ENCODE data around the gene HAGHL. TPM values are rescaled to one million over a fixed set of nuclear protein-coding genes. Genes with fewer than 3 reads are reported as not detected.
A peak's percentile ranks its signal among the peaks of the same experiment; 100 is the strongest.
"Not testable (repeated sequence)": the region's sequence is repeated elsewhere in the genome, so short reads cannot be mapped to it uniquely, and the experiment has no call there.

HAGHL gene
- total RNA-seq, 2 experiments from 2014 or later: 8.4 to 11.2 TPM

DNA sequence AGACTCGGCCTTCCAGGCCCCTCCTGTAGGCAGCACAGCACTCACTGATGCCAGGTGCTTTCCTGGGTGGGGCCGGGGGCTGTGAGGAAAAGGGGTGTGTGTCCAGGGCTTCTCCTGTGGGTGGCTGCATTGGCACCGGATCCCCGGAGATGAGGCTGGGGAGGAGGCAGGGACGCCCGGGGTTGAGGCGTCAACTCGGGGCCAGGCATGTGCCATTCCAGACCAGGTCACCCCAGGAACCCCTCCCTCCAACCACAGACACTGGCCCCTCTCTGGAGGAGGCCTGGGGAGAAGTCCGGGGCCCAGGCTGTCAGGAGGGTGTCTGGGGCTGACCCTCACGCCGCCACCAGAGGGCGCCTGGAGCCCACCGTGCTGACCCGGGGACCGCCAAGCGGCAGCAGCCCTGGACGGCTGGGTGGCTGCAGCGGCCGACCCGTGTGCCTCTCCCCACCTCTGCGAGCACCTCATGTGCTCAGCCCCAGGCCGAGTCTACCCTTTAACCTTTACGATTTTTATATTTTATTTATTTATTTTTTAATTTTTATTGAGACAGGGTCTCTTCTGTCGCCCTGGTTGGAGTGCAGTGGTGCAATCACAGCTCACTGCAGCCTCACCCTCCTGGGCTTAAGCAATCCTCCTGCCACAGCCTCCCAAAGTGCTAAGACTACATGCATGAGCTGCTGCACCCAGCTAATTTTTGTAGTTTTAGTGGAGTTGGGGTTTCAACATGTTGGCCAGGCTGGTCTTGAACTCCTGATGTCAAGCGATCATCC is 15.2 kb upstream of the HAGHL start:
- no peaks in the 10 kb centered on the region for H3K36me3 Mint-ChIP-seq (ENCODE audit: low read depth)
- no peak overlapping the region for H3K27ac Mint-ChIP-seq
- POLR2A ChIA-PET: no interaction called here
- peaks cover 11% of the 10 kb centered on the region for H3K4me1 Mint-ChIP-seq (ENCODE audit: low read depth)
- H3K4me3 Mint-ChIP-seq: no peak overlapping the region
- DNase-seq: peak; percentile 85
- H3K27me3 Mint-ChIP-seq (ENCODE audit: low read depth): peaks cover 24% of the 10 kb centered on the region
- CTCF ChIA-PET: interaction anchor here (0.7 to 3.7 kb wide), 19 partner anchors 9 to 345 kb away, joined by 3 to 51 read pairs (median 4); partner anchors contain the start of genes ANTKMT, CHTF18, CIAO3 and RPUSD1
- no peaks in the 10 kb centered on the region for H3K9me3 Mint-ChIP-seq (ENCODE audit: insufficient read depth)
- ATAC-seq: peak; percentile 65

DNA sequence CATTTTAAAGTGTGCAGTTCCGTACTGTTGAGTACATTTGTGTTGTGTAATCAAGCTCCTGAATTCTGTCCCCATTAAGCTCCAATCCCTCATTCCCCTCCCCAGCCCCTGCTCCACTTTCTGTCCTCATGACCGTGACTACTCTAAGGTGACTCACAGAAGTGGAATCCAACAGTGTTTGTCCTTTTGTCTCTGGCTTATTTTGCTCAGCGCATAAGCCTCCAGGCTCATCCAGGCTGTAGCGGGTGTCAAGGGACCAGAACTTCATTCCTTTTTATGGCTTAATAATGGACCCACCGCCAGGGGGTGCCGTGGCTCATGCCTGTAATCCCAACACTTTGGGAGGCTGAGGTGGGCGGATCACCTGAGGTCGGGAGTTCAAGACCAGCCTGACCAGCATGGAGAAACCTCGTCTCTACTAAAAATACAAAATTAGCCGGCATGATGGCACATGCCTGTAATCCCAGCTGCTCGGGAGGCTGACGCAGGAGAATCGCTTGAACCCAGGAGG is 14.1 kb upstream of the HAGHL start:
- H3K9me3 Mint-ChIP-seq (ENCODE audit: insufficient read depth); POLR2A ChIA-PET; H3K4me3 Mint-ChIP-seq; H3K27ac Mint-ChIP-seq; H3K36me3 Mint-ChIP-seq (ENCODE audit: low read depth); ATAC-seq: not testable (repeated sequence)
- Mint-ChIP-seq H3K4me1 (ENCODE audit: low read depth) (peaks cover 11% of the 10 kb centered on the region), H3K27me3 (ENCODE audit: low read depth) (peaks cover 16% of the 10 kb centered on the region)
- DNase-seq: peak; percentile 61
- CTCF ChIA-PET: interaction anchor here (0.7 to 3.7 kb wide), 18 partner anchors 8 to 344 kb away, joined by 3 to 51 read pairs (median 4); partner anchors contain the start of genes ANTKMT, CHTF18, CIAO3 and RPUSD1

DNA sequence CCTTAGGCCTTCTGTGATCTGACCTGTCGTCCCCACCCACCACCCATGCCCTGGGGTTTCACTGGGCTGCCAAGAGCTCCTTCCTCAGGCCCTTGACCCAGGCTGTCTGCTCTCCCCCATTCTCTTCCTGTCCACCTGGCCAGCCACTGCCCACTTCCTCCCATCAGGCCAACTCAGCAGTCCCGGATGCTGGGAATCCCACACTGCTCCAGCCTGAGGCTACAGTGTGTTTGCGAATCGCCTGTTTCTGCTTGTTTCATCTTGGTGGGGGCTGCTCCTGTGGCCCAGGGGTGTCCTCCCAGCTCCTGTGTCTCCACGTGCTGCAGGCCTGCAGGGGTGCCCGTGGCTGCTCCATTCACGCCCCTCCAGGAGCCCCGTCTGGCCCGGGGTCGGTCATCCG is 12.8 kb upstream of the HAGHL start:
- no peak for ATAC-seq
- CTCF ChIA-PET: interaction anchor here (1.1 kb wide), 1 partner anchor 71 kb away, joined by 4 read pairs; no protein-coding TSS in a partner anchor
- no peak overlapping the region for H3K4me3 Mint-ChIP-seq

GRCh38 chr16:714558-715476 is 12.1 kb upstream of the HAGHL start, which contains the start of gene METRN:
METRN (plus strand) TSS chr16:715118; CDS start chr16:715290, 172 bp downstream.
- DNase-seq: peak; percentile 91
- Mint-ChIP-seq H3K36me3 (ENCODE audit: low read depth) (no peaks in the 10 kb centered on the region), H3K4me1 (ENCODE audit: low read depth) (peaks cover 23% of the 10 kb centered on the region), H3K9me3 (ENCODE audit: insufficient read depth) (no peaks in the 10 kb centered on the region), H3K27me3 (ENCODE audit: low read depth) (peaks cover 7% of the 10 kb centered on the region), H3K27ac (no peak within 1 kb of the TSS), H3K4me3 (peak within 1 kb of the TSS; percentile 43)
- POLR2A ChIA-PET: interaction anchor here (1.0 to 2.3 kb wide), 4 partner anchors 10 to 24 kb away, joined by 3 to 6 read pairs (median 6); partner anchors contain the start of gene WDR24
- CTCF ChIA-PET: interaction anchor here (1.0 to 2.1 kb wide), 5 partner anchors 18 to 74 kb away, joined by 3 to 6 read pairs (median 3); partner anchors contain the start of genes CHTF18 and RPUSD1
- peak; percentile 89 for ATAC-seq

More for the DNA sequence above, 12.8 kb upstream of the HAGHL start:
- Mint-ChIP-seq H3K4me1 (ENCODE audit: low read depth) (peaks cover 16% of the 10 kb centered on the region), H3K27me3 (ENCODE audit: low read depth) (peaks cover 10% of the 10 kb centered on the region), H3K27ac (no peak overlapping the region), H3K36me3 (ENCODE audit: low read depth) (no peaks in the 10 kb centered on the region), H3K9me3 (ENCODE audit: insufficient read depth) (no peaks in the 10 kb centered on the region)
- POLR2A ChIA-PET: interaction anchor here (1.5 kb wide), 1 partner anchor 24 kb away, joined by 6 read pairs; the partner anchor contains the start of gene WDR24
- no peak for DNase-seq

- H3K9me3 Mint-ChIP-seq (ENCODE audit: insufficient read depth): no peaks in the 10 kb centered on the region
- no peak overlapping the region for H3K27ac Mint-ChIP-seq
- ChIA-PET POLR2A (interaction anchor here (0.6 to 2.3 kb wide), 6 partner anchors 11 to 33 kb away, joined by 3 to 6 read pairs (median 4); partner anchors contain the start of gene WDR24), CTCF (interaction anchor here (0.8 to 2.1 kb wide), 12 partner anchors 8 to 73 kb away, joined by 3 to 9 read pairs (median 3); partner anchors contain the start of genes CHTF18, CIAO3 and RPUSD1)
- DNase-seq (no peak), ATAC-seq (peak; percentile 17)
- H3K36me3 Mint-ChIP-seq (ENCODE audit: low read depth): no peaks in the 10 kb centered on the region
- peaks cover 7% of the 10 kb centered on the region for H3K27me3 Mint-ChIP-seq (ENCODE audit: low read depth)
- peak overlapping the region; percentile 43 for H3K4me3 Mint-ChIP-seq
- peaks cover 31% of the 10 kb centered on the region for H3K4me1 Mint-ChIP-seq (ENCODE audit: low read depth)
Observed at GRCh38 chr16:715477-716199, 11.3 kb upstream of the HAGHL start.

GRCh38 chr16:716200-716568 is 10.7 kb upstream of the HAGHL start:
- Mint-ChIP-seq H3K9me3 (ENCODE audit: insufficient read depth) (no peaks in the 10 kb centered on the region), H3K27ac (no peak overlapping the region), H3K4me3 (peak overlapping the region; percentile 43), H3K27me3 (ENCODE audit: low read depth) (peaks cover 7% of the 10 kb centered on the region), H3K36me3 (ENCODE audit: low read depth) (no peaks in the 10 kb centered on the region), H3K4me1 (ENCODE audit: low read depth) (peaks cover 32% of the 10 kb centered on the region)
- CTCF ChIA-PET: interaction anchor here (0.8 to 2.1 kb wide), 9 partner anchors 8 to 72 kb away, joined by 3 to 9 read pairs (median 3); partner anchors contain the start of genes CHTF18, CIAO3 and RPUSD1
- POLR2A ChIA-PET: interaction anchor here (0.6 to 2.3 kb wide), 4 partner anchors 12 to 33 kb away, joined by 3 to 6 read pairs (median 4); partner anchors contain the start of gene WDR24
- ATAC-seq (no peak), DNase-seq (no peak)

- DNase-seq: no peak
- ChIA-PET POLR2A (interaction anchor here (1.4 to 2.3 kb wide), 2 partner anchors 15 to 27 kb away, joined by 4 to 6 read pairs; partner anchors contain the start of gene WDR24), CTCF (interaction anchor here (1.2 to 1.9 kb wide), 5 partner anchors 9 to 40 kb away, joined by 3 to 9 read pairs (median 3); partner anchors contain the start of gene CIAO3)
- peaks cover 7% of the 10 kb centered on the region for H3K27me3 Mint-ChIP-seq (ENCODE audit: low read depth)
- H3K36me3 Mint-ChIP-seq (ENCODE audit: low read depth): no peaks in the 10 kb centered on the region
- peaks cover 30% of the 10 kb centered on the region for H3K4me1 Mint-ChIP-seq (ENCODE audit: low read depth)
- H3K27ac Mint-ChIP-seq: no peak overlapping the region
- no peaks in the 10 kb centered on the region for H3K9me3 Mint-ChIP-seq (ENCODE audit: insufficient read depth)
- no peak overlapping the region for H3K4me3 Mint-ChIP-seq
- ATAC-seq: no peak
Observed at GRCh38 chr16:716768-717325, 10.1 kb upstream of the HAGHL start.

DNA sequence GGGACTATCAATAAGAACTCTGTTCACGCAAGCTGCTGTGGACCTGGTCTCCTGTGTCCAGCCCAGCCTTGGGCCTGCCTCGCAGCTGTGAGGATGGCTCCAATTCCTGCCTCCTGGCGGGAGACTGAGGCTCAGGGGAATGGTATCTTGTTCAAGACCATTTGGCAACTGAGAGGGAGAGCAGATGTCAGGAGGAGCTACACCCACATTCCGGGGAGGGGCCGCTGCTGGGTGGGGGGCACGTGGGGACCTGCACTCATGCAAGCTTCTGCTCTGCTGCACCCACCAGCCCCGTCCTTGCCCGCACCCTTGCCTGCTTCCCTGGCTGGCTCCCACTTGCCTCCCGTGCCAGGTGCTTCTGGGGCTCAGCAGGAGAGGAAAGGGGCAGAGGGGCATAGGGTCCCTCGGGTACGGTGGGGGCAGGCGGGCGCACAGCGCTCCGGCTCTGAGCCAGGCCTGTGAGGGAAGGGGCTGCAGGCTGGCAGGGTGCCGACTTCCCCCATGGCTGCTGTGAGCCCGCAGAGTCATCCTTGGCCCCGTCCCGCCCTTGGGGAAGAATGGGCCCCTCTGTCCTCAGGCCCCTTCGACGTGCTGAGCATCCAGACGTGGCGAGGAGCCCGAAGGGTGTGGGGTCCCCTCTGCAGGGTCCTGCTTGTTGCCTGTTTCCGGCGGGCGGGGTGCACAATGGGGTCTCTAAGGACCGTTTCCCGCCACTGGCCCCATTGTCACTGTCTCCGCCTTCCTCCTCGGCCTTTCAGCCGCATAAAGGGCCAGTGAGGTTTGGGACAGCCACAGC is 9.3 kb upstream of the HAGHL start:
- Mint-ChIP-seq H3K27ac (no peak overlapping the region), H3K27me3 (ENCODE audit: low read depth) (peaks cover 7% of the 10 kb centered on the region), H3K36me3 (ENCODE audit: low read depth) (no peaks in the 10 kb centered on the region), H3K4me1 (ENCODE audit: low read depth) (peaks cover 30% of the 10 kb centered on the region), H3K9me3 (ENCODE audit: insufficient read depth) (no peaks in the 10 kb centered on the region), H3K4me3 (no peak overlapping the region)
- no peak for ATAC-seq
- CTCF ChIA-PET: interaction anchor here (1.9 kb wide), 1 partner anchor 24 kb away, joined by 9 read pairs; the partner anchor contains the start of gene CIAO3
- POLR2A ChIA-PET: no interaction called here
- DNase-seq: no peak

DNA sequence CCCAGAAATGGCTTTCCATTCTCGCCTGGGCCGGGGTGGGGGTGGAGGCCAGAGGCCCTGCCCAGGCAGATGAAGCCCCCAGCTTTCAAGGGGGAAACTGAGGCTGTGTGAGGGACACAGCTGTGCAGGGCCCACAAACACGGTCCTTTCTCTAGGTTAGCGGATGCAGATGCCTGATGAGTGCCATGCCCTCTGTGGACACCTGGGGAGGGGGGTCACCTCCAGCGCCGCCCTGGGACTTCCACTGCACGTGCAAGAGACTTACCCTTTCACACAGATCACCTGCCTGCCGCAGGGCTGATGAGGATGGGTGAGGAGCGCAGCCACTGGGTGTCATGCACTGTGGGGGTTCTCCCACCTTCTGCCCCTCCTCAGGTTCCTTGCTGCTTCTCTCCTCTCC is 8.5 kb upstream of the HAGHL start:
- Mint-ChIP-seq H3K9me3 (ENCODE audit: insufficient read depth) (no peaks in the 10 kb centered on the region), H3K27me3 (ENCODE audit: low read depth) (peaks cover 7% of the 10 kb centered on the region), H3K36me3 (ENCODE audit: low read depth) (no peaks in the 10 kb centered on the region), H3K4me1 (ENCODE audit: low read depth) (peaks cover 30% of the 10 kb centered on the region), H3K4me3 (no peak overlapping the region), H3K27ac (no peak overlapping the region)
- DNase-seq (no peak), ATAC-seq (no peak)
- ChIA-PET POLR2A (interaction anchor here (2.3 kb wide), 1 partner anchor 11 kb away, joined by 10 read pairs; no protein-coding TSS in a partner anchor), CTCF (no interaction called here)

Measured in activated CD8-positive, alpha-beta T cell treated with anti-CD3 and anti-CD28 coated beads, Interleukin-2, amount 10 ng/mL, durations not matched to agents 7 days and 5 days (primary cell).